Activated CD4-positive, alpha-beta memory T cell treated with anti-CD3 and anti-CD28 coated beads, Interleukin-2, amount 10 ng/mL, durations not matched to agents 7 days and 5 days (primary cell): ENCODE data around the gene CPAMD8. TPM values are rescaled to one million over a fixed set of nuclear protein-coding genes. Genes with fewer than 3 reads are reported as not detected.
"Not testable (repeated sequence)": the region's sequence is repeated elsewhere in the genome, so short reads cannot be mapped to it uniquely, and the experiment has no call there.

Experiments used
- CTCF ChIA-PET: fragments of 350-600 bp; sonication (Branson Sonifier 250); formaldehyde crosslinking; loops from one replicate; lab custom pipeline; 2021; ENCODE audit warnings: antibody characterized with exemption, inconsistent platforms; lab: Charles Lee
- POLR2A ChIA-PET: fragments of 350-600 bp; sonication (Branson Sonifier 250); formaldehyde crosslinking; loops from one replicate; lab custom pipeline; 2021; ENCODE audit warnings: antibody characterized with exemption; lab: Charles Lee
- DNase-seq: peaks from one replicate; pipeline ENCODE4 v3.0.0-alpha.2; 2020
- H3K27ac Mint-ChIP-seq: one replicate; pipeline ENCODE4 v1.8.0; 2021; ENCODE audit warnings: mild to moderate bottlenecking, mixed read lengths
- H3K27me3 Mint-ChIP-seq: one replicate; pipeline ENCODE4 v1.8.0; 2021; ENCODE audit warnings: mixed read lengths
- H3K36me3 Mint-ChIP-seq: one replicate; pipeline ENCODE4 v1.8.0; 2021; ENCODE audit warnings: low read depth, mixed read lengths
- H3K4me1 Mint-ChIP-seq: one replicate; pipeline ENCODE4 v1.8.0; 2021; ENCODE audit warnings: mixed read lengths
- H3K4me3 Mint-ChIP-seq: one replicate; pipeline ENCODE4 v1.8.0; 2021; ENCODE audit warnings: mild to moderate bottlenecking, mixed read lengths
- H3K9me3 Mint-ChIP-seq: one replicate; pipeline ENCODE4 v1.8.0; 2021; ENCODE audit warnings: mixed read lengths
- total RNA-seq, 2 experiments: library from RNA; stranded (reverse); gene quantifications; one replicate each; pipeline ENCODE4 v1.2.3, GENCODE V29; 2021

Gene CPAMD8
- total RNA-seq, 2 experiments from 2014 or later: 1.2 to 1.4 TPM

DNA sequence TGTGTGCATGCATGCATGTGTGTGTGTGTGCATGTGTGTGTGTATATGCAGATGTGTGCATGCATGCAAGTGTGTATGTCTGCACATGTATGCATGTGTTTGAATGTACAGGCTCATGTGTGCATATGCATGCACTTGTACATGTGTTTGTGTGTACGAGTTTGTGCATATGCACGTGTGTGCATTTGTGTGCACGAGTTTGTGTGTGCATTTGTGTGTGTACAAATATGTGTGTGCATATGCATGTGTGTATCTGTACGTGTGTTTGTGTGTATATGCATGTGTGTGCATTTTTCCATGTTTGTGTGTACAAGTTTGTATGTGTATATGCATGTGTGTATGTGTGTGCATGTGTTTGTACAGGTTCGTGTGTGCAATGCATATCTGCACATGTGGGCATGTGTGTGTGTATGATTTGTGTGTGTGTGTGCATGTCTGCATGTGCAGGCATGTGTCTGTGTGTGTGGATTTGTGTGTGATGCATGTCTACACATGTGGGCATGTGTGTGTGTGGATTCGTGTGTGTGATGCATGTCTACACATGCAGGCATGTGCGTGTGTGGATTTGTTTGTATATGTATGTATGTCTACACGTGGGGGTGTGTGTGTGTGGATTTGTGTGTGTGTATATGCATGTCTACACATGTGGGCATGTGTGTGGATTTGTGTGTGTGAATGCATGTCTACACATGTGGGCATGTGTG is 80.7 kb downstream of the CPAMD8 start:
- no peaks in the 10 kb centered on the region for H3K36me3 Mint-ChIP-seq
- no peaks in the 10 kb centered on the region for H3K27me3 Mint-ChIP-seq
- DNase-seq: no peak
- ChIA-PET CTCF (no interaction called here), POLR2A (no interaction called here)
- no peak overlapping the region for H3K4me3 Mint-ChIP-seq
- no peak overlapping the region for H3K27ac Mint-ChIP-seq
- no peaks in the 10 kb centered on the region for H3K4me1 Mint-ChIP-seq
- peaks cover 13% of the 10 kb centered on the region for H3K9me3 Mint-ChIP-seq

DNA sequence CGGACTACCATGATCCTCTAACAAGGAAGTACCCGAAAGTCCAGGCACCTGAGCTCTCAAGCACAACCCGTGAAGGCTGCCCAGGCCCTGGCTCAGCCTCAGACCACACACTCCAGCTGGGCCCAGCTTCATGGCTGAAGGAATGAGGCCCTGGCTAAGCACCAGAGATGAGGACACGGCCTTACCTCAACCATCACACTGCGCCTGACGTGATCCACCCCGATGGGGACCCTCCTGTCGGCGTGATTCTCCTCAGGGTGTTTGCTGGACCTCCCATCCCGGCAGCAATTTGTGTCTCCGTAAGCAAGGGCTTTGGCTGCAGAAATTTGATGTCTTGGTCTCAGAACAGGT is 81.3 kb downstream of the CPAMD8 start:
- ChIA-PET CTCF (no interaction called here), POLR2A (no interaction called here)
- peaks cover 13% of the 10 kb centered on the region for H3K9me3 Mint-ChIP-seq
- no peaks in the 10 kb centered on the region for H3K4me1 Mint-ChIP-seq
- H3K4me3 Mint-ChIP-seq: no peak overlapping the region
- no peaks in the 10 kb centered on the region for H3K36me3 Mint-ChIP-seq
- no peak for DNase-seq
- no peaks in the 10 kb centered on the region for H3K27me3 Mint-ChIP-seq
- H3K27ac Mint-ChIP-seq: no peak overlapping the region

DNA sequence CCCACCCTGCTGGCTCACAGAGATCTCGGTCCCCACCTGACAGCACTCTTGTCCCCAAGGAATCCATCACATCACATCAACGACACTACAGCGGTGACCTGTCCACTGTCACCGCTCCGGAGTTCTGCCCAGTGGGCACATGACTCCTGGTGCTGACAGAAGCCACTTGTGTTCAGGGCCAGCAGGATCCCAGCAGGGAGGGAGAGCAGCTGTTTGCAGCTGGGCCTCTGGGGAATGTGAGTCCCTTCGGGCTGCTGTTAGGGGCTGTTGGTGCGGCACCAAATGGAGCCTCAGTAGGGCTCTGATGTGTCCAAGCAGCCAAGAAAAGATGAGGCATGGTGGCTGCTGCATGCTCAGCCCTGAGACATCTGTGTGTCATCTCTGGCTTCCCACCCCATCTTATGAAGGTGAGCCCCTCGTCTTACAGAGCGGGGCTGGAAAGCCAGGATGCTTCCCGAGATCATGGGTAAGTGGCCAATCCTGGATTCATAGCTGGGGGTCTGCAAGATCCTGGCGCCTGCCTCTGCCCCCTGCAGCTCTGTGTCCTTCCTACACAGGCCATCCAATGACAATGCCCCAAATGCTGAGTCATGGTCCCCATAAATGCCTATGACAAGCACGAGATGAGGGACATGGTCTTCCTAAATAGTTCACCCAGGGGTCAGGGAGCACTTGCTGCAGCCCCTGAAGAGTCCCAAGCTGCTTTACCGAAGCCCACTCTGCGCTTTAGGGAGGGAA is 81.8 kb downstream of the CPAMD8 start:
- Mint-ChIP-seq H3K4me1 (no peaks in the 10 kb centered on the region), H3K9me3 (peaks cover 13% of the 10 kb centered on the region), H3K36me3 (no peaks in the 10 kb centered on the region), H3K4me3 (no peak overlapping the region), H3K27ac (no peak overlapping the region), H3K27me3 (no peaks in the 10 kb centered on the region)
- POLR2A ChIA-PET: no interaction called here
- CTCF ChIA-PET: no interaction called here
- DNase-seq: no peak

DNA sequence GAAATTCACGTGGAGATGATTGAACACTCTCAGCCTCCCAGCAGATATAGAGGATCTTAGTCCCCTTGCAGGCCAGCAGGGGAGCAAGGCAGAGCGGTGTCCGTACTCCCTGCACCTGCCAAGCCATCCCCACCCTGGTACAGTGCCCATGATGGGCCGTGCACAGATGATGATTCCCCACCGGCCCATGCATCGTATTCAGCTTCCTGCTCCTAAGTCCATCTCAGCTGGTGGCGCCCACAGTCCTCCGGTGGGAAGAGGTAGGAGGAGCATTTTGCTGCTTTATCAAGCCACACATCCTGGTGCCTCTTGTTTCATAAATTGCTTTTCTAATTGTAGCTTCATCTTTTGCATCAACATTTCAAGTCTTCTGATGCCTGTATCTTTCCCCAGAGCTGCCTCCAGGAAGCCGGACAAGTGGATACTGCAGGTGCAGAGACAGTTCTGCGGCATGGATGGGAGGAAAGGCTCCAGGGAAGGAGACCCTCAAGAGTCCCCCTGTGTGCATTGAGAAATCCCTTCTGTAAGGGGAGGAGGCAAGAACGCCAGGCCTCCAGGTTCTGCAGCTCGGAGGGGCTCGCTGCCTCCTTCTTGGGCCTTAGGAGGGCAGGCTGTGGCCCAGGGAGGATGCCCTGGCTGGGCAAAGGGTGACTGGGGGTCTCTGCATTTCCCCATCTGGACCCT is 82.5 kb downstream of the CPAMD8 start:
- no peak overlapping the region for H3K4me3 Mint-ChIP-seq
- H3K27ac Mint-ChIP-seq: no peak overlapping the region
- CTCF ChIA-PET: no interaction called here
- POLR2A ChIA-PET: no interaction called here
- no peaks in the 10 kb centered on the region for H3K36me3 Mint-ChIP-seq
- DNase-seq: no peak
- H3K4me1 Mint-ChIP-seq: no peaks in the 10 kb centered on the region
- no peaks in the 10 kb centered on the region for H3K27me3 Mint-ChIP-seq
- peaks cover 13% of the 10 kb centered on the region for H3K9me3 Mint-ChIP-seq

DNA sequence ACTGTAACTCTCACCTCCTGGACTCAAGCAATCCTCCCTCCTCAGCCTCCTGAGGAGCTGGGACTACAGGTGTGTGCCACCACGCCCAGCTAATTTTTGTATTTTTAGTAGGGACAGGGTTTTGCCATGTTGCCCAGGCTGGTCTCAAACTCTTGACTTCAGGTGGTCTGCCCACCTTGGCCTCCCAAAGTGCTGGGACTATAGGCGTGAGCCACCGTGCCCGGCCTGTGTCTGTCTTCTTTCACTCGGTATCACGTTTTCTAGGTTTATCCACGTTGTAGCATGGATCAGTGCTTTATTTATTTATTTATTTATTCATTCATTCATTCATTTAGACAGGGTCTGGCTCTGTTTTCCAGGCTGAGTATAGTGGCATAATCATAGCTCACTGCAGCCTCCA is 83.5 kb downstream of the CPAMD8 start:
- POLR2A ChIA-PET, H3K4me3 Mint-ChIP-seq, H3K4me1 Mint-ChIP-seq, H3K36me3 Mint-ChIP-seq, H3K27me3 Mint-ChIP-seq, DNase-seq, H3K27ac Mint-ChIP-seq: not testable (repeated sequence)
- CTCF ChIA-PET: interaction anchor here (0.7 kb wide), 1 partner anchor 402 kb away, joined by 4 read pairs; no protein-coding TSS in a partner anchor
- H3K9me3 Mint-ChIP-seq: peaks cover 13% of the 10 kb centered on the region

DNA sequence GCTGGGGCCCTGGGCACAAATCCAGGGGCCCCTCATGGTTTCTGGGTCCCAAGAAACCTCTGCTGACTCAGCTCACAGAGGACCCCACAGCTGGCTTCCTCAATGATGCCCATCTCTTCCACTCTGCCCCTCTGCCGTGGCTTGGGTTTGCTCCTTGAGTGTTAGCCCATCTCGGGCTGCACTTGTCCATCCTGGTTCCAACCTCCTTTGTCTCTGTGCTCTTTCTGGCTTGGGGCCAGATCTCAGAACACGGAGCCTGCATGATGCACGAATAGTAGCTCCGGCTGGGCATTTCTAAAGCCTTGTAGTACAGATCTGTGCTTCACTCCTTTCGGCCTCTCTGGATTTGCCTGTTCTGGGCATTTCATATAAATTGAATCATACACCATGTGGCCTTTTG is 84.0 kb downstream of the CPAMD8 start:
- DNase-seq: no peak
- H3K27ac Mint-ChIP-seq: no peak overlapping the region
- CTCF ChIA-PET: interaction anchor here (0.7 kb wide), 1 partner anchor 403 kb away, joined by 4 read pairs; no protein-coding TSS in a partner anchor
- H3K36me3 Mint-ChIP-seq: no peaks in the 10 kb centered on the region
- no peaks in the 10 kb centered on the region for H3K27me3 Mint-ChIP-seq
- H3K4me1 Mint-ChIP-seq: no peaks in the 10 kb centered on the region
- H3K9me3 Mint-ChIP-seq: peaks cover 13% of the 10 kb centered on the region
- H3K4me3 Mint-ChIP-seq: no peak overlapping the region
- POLR2A ChIA-PET: no interaction called here

DNA sequence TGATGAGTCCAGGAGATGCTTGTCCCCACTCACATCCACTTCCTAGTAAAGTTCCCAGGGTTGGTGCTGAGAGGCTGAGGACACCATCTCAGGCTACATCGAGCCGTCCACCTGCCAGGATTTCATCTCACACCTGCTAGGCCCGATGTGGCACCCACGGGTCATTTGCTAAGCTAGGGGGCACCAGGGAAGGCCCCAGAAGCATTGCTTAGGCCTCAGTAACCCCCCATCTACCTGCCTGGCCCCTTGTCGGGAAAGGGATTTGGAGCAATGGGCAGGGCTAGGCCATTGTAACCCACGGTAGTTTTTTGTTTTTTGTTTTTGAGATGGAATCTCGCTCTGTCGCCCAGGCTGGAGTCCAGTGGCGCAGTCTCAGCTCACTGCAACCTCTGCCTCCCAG is 86.0 kb downstream of the CPAMD8 start:
- H3K4me1 Mint-ChIP-seq: no peaks in the 10 kb centered on the region
- H3K4me3 Mint-ChIP-seq: no peak overlapping the region
- ChIA-PET POLR2A (no interaction called here), CTCF (no interaction called here)
- H3K27ac Mint-ChIP-seq: no peak overlapping the region
- DNase-seq: no peak
- H3K9me3 Mint-ChIP-seq: peaks cover 3% of the 10 kb centered on the region
- H3K36me3 Mint-ChIP-seq: no peaks in the 10 kb centered on the region
- H3K27me3 Mint-ChIP-seq: no peaks in the 10 kb centered on the region

DNA sequence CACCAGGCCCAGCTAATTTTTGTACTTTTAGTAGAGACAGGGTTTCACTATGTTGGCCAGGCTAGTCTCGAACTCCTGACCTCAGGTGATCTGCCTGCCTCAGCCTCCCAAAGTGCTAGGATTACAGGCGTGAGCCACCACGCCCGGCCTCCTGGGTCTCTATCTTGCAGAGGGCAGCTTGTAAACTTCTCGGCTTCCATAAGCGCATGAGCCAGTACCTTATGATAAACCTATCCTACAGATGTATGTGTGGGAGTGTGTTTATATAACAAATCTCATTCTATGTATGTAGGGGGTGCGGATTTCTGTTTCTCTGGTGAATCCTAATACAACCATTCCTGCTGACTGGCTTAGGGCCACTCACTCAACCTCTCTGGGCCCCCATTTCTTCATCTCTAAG is 86.5 kb downstream of the CPAMD8 start:
- CTCF ChIA-PET: interaction anchor here (0.7 kb wide), 1 partner anchor 104 kb away, joined by 5 read pairs; no protein-coding TSS in a partner anchor
- H3K36me3 Mint-ChIP-seq, H3K27me3 Mint-ChIP-seq, H3K27ac Mint-ChIP-seq, POLR2A ChIA-PET, H3K9me3 Mint-ChIP-seq, H3K4me3 Mint-ChIP-seq, DNase-seq, H3K4me1 Mint-ChIP-seq: not testable (repeated sequence)

DNA sequence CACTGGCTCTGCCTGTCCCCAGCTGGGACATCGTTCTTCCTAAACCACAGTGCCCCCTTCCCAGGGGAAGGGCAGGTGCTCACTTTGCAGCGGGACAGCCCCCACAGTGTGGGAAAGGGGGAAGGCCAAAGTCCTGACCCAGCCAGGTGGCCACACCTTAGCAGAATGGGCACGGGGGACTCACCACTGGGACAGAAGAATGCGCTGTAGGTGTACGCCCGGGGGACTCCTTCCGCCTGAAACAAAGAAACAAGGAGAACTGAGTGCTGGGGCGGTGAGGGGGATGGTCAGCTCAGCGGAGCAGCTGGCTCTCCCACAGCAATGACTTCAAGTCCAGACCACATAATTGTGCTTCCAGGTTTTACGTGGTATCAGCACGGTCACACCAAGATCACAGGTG is 88.4 kb downstream of the CPAMD8 start:
- H3K9me3 Mint-ChIP-seq: peaks cover 19% of the 10 kb centered on the region
- H3K27me3 Mint-ChIP-seq: peaks cover 14% of the 10 kb centered on the region
- no peaks in the 10 kb centered on the region for H3K4me1 Mint-ChIP-seq
- ChIA-PET CTCF (no interaction called here), POLR2A (no interaction called here)
- H3K36me3 Mint-ChIP-seq: no peaks in the 10 kb centered on the region
- no peak overlapping the region for H3K27ac Mint-ChIP-seq
- DNase-seq: no peak
- H3K4me3 Mint-ChIP-seq: no peak overlapping the region

DNA sequence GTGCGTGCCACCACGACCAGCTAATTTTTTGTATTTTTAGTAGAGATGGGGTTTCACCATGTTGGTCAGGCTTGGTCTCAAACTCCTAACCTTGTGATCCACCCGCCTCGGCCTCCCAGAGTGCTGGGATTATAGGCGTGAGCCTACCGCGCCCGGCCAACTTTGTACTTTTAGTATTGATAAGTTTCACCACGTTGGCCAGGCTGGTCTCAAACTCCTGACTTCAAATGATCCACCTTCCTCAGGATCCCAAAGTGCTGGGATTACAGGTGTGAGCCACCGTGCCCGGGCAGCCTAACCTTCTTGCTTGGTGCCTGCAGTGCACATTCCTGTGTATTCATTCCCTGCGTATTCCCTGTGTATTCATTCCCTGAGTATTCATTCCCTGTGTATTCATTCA is 88.8 kb downstream of the CPAMD8 start:
- Mint-ChIP-seq H3K9me3 (peaks cover 19% of the 10 kb centered on the region), H3K27me3 (peaks cover 14% of the 10 kb centered on the region)
- DNase-seq, POLR2A ChIA-PET, H3K27ac Mint-ChIP-seq, H3K36me3 Mint-ChIP-seq, H3K4me1 Mint-ChIP-seq, CTCF ChIA-PET, H3K4me3 Mint-ChIP-seq: not testable (repeated sequence)

DNA sequence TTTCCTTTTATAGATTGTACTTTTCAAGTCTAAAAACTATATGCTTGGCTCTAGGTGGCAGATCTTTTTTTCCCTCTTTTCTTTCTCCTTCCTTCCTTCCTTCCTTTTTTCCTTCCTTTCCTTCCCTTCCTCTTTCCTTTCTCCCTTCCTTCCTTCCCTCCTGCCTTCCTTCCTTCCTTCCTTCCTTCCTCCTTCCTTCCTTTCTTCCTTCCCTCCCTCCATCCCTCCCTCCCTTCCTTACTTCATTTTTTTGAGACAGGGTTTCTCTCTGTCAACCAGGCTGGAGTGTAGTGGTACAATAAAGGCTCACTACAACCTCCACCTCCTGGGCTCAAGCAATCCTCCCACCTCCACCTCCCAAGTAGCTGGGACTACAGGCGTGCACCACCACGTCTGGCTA is 89.7 kb downstream of the CPAMD8 start:
- ChIA-PET CTCF (no interaction called here), POLR2A (no interaction called here)
- H3K27ac Mint-ChIP-seq: no peak overlapping the region
- H3K36me3 Mint-ChIP-seq: no peaks in the 10 kb centered on the region
- no peak for DNase-seq
- peaks cover 19% of the 10 kb centered on the region for H3K9me3 Mint-ChIP-seq
- H3K4me3 Mint-ChIP-seq: no peak overlapping the region
- no peaks in the 10 kb centered on the region for H3K4me1 Mint-ChIP-seq
- H3K27me3 Mint-ChIP-seq: peaks cover 14% of the 10 kb centered on the region

DNA sequence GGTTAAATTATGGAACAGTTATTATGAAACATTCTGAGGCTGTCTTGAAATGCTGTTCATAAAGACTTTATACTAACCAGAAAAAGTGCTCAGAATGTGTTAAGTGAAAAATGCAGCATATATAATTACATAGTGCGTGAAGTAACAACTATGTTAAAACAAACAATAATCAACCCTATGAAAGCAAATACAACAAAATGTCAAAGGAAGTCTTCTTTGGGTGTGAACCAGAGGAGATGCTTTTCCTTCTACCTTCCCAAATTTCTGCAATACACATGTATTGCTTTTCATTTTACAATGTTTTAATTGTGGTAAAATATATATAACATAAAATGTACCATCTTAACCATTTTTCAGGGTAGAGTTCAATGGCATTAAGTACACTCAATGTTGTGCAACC is 92.1 kb downstream of the CPAMD8 start:
- H3K4me3 Mint-ChIP-seq: no peak overlapping the region
- DNase-seq: no peak
- peaks cover 16% of the 10 kb centered on the region for H3K27me3 Mint-ChIP-seq
- H3K27ac Mint-ChIP-seq: no peak overlapping the region
- H3K9me3 Mint-ChIP-seq: peaks cover 25% of the 10 kb centered on the region
- no peaks in the 10 kb centered on the region for H3K36me3 Mint-ChIP-seq
- ChIA-PET CTCF (no interaction called here), POLR2A (no interaction called here)
- H3K4me1 Mint-ChIP-seq: no peaks in the 10 kb centered on the region

DNA sequence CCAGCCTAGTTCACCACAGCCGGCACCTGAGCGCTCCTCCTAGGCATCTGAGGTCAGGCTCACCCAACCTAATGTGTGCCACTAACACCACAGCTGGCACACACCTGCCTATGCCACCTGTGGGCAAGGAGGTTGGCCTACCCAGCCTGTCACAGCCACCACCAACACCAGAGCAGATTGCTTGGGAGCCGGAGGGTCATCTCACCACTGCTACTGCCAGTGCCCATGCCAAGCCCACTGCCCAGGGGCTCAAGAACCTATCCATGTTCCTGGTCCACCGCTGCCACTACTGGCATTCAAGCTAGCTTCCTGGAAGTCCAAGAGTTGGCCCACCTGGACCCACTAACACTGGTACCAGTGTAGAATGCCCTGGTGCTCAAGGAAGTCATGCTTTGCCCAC is 95.3 kb downstream of the CPAMD8 start:
- no peak for DNase-seq
- H3K9me3 Mint-ChIP-seq: peaks cover 35% of the 10 kb centered on the region
- peaks cover 16% of the 10 kb centered on the region for H3K27me3 Mint-ChIP-seq
- ChIA-PET CTCF (no interaction called here), POLR2A (no interaction called here)
- H3K4me1 Mint-ChIP-seq: no peaks in the 10 kb centered on the region
- no peak overlapping the region for H3K4me3 Mint-ChIP-seq
- no peaks in the 10 kb centered on the region for H3K36me3 Mint-ChIP-seq
- no peak overlapping the region for H3K27ac Mint-ChIP-seq
